ENCODE measurements around the gene NPM1.

The NPM1 gene

GRCh38 chr5:171409164-171410136 lies 21.8 kb downstream of the NPM1 start:
- in situ Hi-C loops (cut with HindIII; ENCODE audit: low sequenced_read_pairs) = loop anchor here (25.0 kb wide), 1 partner anchor 453 kb away; no protein-coding TSS in a partner anchor

GRCh38 chr5:171410181-171410580 lies 22.5 kb downstream of the NPM1 start:
- in situ Hi-C loops (cut with HindIII; ENCODE audit: low sequenced_read_pairs) = loop anchor here (25.0 kb wide), 1 partner anchor 452 kb away; no protein-coding TSS in a partner anchor

GRCh38 chr5:171412186-171412585 lies 24.5 kb downstream of the NPM1 start:
- in situ Hi-C loops (cut with HindIII; ENCODE audit: low sequenced_read_pairs) = loop anchor here (25.0 kb wide), 1 partner anchor 450 kb away; no protein-coding TSS in a partner anchor

- in situ Hi-C loops (cut with HindIII; ENCODE audit: low sequenced_read_pairs) = loop anchor here (25.0 kb wide), 1 partner anchor 449 kb away; no protein-coding TSS in a partner anchor
Measured at GRCh38 chr5:171413153-171413910, 25.7 kb downstream of the NPM1 start.

GRCh38 chr5:171413993-171414392 lies 26.3 kb downstream of the NPM1 start:
- in situ Hi-C loops (cut with HindIII; ENCODE audit: low sequenced_read_pairs) = loop anchor here (25.0 kb wide), 1 partner anchor 448 kb away; no protein-coding TSS in a partner anchor

GRCh38 chr5:171415115-171415730 lies 27.6 kb downstream of the NPM1 start:
- in situ Hi-C loops (cut with HindIII; ENCODE audit: low sequenced_read_pairs) = loop anchor here (5.0 to 25.0 kb wide), 2 partner anchors 212 to 447 kb away; no protein-coding TSS in a partner anchor

GRCh38 chr5:171416160-171417049 lies 28.8 kb downstream of the NPM1 start:
- in situ Hi-C loops (cut with HindIII; ENCODE audit: low sequenced_read_pairs) = loop anchor here (5.0 to 25.0 kb wide), 2 partner anchors 211 to 446 kb away; no protein-coding TSS in a partner anchor

GRCh38 chr5:171418316-171418981 lies 30.8 kb downstream of the NPM1 start:
- in situ Hi-C loops (cut with HindIII; ENCODE audit: low sequenced_read_pairs) = loop anchor here (5.0 to 25.0 kb wide), 2 partner anchors 209 to 444 kb away; no protein-coding TSS in a partner anchor

GRCh38 chr5:171418982-171419687 lies 31.5 kb downstream of the NPM1 start, which contains the start of gene FGF18:
TSS of gene FGF18 (plus strand) at chr5:171419647. CDS start at chr5:171420200, 553 bp downstream.
- in situ Hi-C loops (cut with HindIII; ENCODE audit: low sequenced_read_pairs) = loop anchor here (5.0 to 25.0 kb wide), 2 partner anchors 208 to 443 kb away; no protein-coding TSS in a partner anchor

GRCh38 chr5:171419688-171420430 lies 32.2 kb downstream of the NPM1 start:
- in situ Hi-C loops (cut with HindIII; ENCODE audit: low sequenced_read_pairs) = loop anchor here (5.0 to 25.0 kb wide), 2 partner anchors 207 to 442 kb away; no protein-coding TSS in a partner anchor

- in situ Hi-C loops (cut with HindIII; ENCODE audit: low sequenced_read_pairs) = loop anchor here (25.0 kb wide), 1 partner anchor 442 kb away; no protein-coding TSS in a partner anchor
Measured at GRCh38 chr5:171420431-171421241, 33.0 kb downstream of the NPM1 start.

- in situ Hi-C loops (cut with HindIII; ENCODE audit: low sequenced_read_pairs) = loop anchor here (25.0 kb wide), 1 partner anchor 441 kb away; no protein-coding TSS in a partner anchor
Measured at GRCh38 chr5:171421331-171422262, 33.9 kb downstream of the NPM1 start.

GRCh38 chr5:171422495-171422894 lies 34.8 kb downstream of the NPM1 start:
- in situ Hi-C loops (cut with HindIII; ENCODE audit: low sequenced_read_pairs) = loop anchor here (25.0 kb wide), 1 partner anchor 440 kb away; no protein-coding TSS in a partner anchor

GRCh38 chr5:171422902-171423663 lies 35.4 kb downstream of the NPM1 start:
- in situ Hi-C loops (cut with HindIII; ENCODE audit: low sequenced_read_pairs) = loop anchor here (25.0 kb wide), 1 partner anchor 439 kb away; no protein-coding TSS in a partner anchor
